ENCODE data around the gene LRP5. TPM values are rescaled to one million over a fixed set of nuclear protein-coding genes. Genes with fewer than 3 reads are reported as not detected.

The LRP5 gene
- total RNA-seq, 2 experiments from 2014 or later, result 10.5 to 15.3 TPM

DNA sequence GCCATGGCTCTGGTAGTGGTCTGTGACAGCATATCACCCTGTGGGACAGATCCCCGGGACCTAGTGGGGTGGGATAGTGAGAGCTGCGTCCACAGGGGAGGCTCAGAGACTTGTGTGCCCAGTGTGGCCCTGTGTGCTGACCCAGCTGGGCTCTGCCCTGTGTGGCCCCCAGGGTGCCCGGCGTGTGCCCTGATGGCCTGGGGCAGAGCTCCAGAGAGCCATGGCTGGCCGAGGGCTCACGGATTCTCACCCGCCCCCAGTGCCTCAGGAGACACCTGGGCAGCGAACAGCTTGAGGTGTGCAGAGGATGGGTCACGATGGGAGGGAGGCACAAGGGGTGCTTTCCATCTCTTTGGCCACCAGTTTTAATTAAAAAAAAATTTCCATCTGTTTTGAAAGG is 11.8 kb downstream of the LRP5 start:
- no peak overlapping the region for H3K4me3 Mint-ChIP-seq
- POLR2A ChIA-PET, result no interaction called here

DNA sequence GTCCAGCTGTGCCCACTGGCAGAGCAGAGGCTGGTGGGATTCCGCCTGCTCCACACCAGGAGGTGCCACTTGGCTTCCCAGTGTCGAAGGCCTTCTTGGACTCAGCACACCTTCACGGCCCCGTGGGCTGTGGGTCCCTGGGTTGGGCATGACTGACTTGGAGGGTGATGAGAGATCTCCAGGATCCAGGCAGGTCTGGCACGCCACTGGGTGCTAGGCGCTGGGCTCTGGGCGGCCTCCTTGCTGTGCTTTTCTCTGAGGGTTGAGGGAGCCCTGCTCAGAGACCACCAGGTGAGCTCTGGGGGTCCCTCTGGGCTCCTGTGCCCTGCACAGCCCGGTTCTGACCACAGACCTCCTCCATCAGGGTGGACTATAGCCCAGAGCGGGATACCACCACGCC is 12.3 kb downstream of the LRP5 start:
- ChIA-PET POLR2A (no interaction called here), CTCF (no interaction called here)
- no peak for DNase-seq

More for the DNA sequence above, 11.8 kb downstream of the LRP5 start:
- Mint-ChIP-seq H3K27ac (no peak overlapping the region), H3K9me3 (no peaks in the 10 kb centered on the region), H3K27me3 (no peaks in the 10 kb centered on the region), H3K4me1 (ENCODE audit: low read depth) (peaks cover 20% of the 10 kb centered on the region), H3K36me3 (ENCODE audit: low read depth) (no peaks in the 10 kb centered on the region)
- TF ChIP-seq, protein P1, sequence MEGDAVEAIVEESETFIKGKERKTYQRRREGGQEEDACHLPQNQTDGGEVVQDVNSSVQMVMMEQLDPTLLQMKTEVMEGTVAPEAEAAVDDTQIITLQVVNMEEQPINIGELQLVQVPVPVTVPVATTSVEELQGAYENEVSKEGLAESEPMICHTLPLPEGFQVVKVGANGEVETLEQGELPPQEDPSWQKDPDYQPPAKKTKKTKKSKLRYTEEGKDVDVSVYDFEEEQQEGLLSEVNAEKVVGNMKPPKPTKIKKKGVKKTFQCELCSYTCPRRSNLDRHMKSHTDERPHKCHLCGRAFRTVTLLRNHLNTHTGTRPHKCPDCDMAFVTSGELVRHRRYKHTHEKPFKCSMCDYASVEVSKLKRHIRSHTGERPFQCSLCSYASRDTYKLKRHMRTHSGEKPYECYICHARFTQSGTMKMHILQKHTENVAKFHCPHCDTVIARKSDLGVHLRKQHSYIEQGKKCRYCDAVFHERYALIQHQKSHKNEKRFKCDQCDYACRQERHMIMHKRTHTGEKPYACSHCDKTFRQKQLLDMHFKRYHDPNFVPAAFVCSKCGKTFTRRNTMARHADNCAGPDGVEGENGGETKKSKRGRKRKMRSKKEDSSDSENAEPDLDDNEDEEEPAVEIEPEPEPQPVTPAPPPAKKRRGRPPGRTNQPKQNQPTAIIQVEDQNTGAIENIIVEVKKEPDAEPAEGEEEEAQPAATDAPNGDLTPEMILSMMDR (IDR thresholded peaks at IDR 0.05), result no peak
- CTCF ChIA-PET, result no interaction called here
- DNase-seq (no peak), ATAC-seq (no peak)
- intact Hi-C loops (cut with micrococcal nuclease), result no loop called here

DNA sequence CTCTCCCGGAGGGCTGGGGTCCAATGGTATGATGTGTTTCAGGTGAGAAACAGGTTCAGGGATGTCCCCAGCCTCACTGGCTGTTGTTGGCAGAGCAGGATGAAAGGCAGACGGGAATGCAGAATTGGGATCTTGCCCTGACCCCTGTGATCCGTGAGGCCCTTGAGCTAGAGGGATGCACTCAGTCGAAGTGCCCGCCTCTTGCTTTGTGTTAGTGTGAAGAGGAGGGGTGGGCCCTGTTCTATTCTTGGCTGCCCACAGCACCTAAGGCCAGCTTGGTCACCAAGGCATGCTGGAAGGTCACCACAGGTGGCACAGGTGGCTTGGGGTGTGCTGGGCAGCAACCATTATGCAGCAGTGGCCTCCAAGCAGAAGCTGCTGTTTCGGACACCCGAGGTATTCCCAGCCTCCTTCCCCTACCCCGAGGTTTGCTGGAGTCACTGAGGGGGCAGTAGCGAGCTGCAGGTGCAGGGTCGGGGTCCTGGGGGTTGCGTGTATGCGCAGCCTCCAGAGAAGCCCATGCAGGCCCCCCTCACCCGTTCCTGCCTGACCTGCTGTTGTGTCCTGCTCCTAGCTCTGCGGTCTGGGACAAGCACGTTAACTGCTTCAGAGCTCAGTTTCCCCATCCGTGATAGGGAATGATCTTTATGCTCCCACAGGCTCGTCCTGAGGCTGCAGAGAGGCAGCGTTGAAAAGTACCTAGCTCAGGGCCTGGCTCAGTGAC is 13.0 kb downstream of the LRP5 start:
- H3K4me3 Mint-ChIP-seq, result no peak overlapping the region
- H3K4me1 Mint-ChIP-seq (ENCODE audit: low read depth), result peaks cover 29% of the 10 kb centered on the region
- CTCF ChIA-PET, result no interaction called here
- DNase-seq (no peak), ATAC-seq (no peak)
- no peaks in the 10 kb centered on the region for H3K9me3 Mint-ChIP-seq
- H3K36me3 Mint-ChIP-seq (ENCODE audit: low read depth), result no peaks in the 10 kb centered on the region
- POLR2A ChIA-PET, result no interaction called here
- no peak overlapping the region for H3K27ac Mint-ChIP-seq
- no peaks in the 10 kb centered on the region for H3K27me3 Mint-ChIP-seq
- TF ChIP-seq, protein P1 (IDR thresholded peaks at IDR 0.05), result no peak
- intact Hi-C loops (cut with micrococcal nuclease), result no loop called here

More for the DNA sequence above, 12.3 kb downstream of the LRP5 start:
- Mint-ChIP-seq H3K27ac (no peak overlapping the region), H3K36me3 (ENCODE audit: low read depth) (no peaks in the 10 kb centered on the region), H3K4me1 (ENCODE audit: low read depth) (peaks cover 23% of the 10 kb centered on the region), H3K9me3 (no peaks in the 10 kb centered on the region), H3K4me3 (no peak overlapping the region), H3K27me3 (no peaks in the 10 kb centered on the region)
- intact Hi-C loops (cut with micrococcal nuclease), result no loop called here
- TF ChIP-seq, protein P1 (IDR thresholded peaks at IDR 0.05), result no peak
- no peak for ATAC-seq

DNA sequence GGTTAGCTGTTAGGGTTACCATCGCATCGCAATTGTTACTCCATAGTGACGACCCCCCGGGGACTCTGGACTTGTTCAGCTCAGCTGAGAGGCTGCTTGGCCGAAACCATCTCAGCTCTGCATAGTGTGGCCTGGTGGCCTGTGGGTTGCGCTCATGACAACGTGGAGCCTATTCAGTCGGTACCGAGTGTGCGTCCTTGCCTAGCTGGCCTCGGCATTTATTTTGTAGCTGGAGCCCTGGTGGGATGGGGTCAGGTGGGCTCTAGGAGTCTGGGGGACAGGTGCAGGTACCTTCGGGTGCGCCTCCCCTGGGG is 13.5 kb downstream of the LRP5 start:
- ChIA-PET CTCF (no interaction called here), POLR2A (no interaction called here)
- Mint-ChIP-seq H3K4me3 (no peak overlapping the region), H3K36me3 (ENCODE audit: low read depth) (no peaks in the 10 kb centered on the region), H3K27me3 (no peaks in the 10 kb centered on the region), H3K27ac (no peak overlapping the region), H3K9me3 (no peaks in the 10 kb centered on the region), H3K4me1 (ENCODE audit: low read depth) (peaks cover 34% of the 10 kb centered on the region)
- TF ChIP-seq, protein P1 (IDR thresholded peaks at IDR 0.05), result no peak
- ATAC-seq, result no peak
- intact Hi-C loops (cut with micrococcal nuclease), result no loop called here
- no peak for DNase-seq

DNA sequence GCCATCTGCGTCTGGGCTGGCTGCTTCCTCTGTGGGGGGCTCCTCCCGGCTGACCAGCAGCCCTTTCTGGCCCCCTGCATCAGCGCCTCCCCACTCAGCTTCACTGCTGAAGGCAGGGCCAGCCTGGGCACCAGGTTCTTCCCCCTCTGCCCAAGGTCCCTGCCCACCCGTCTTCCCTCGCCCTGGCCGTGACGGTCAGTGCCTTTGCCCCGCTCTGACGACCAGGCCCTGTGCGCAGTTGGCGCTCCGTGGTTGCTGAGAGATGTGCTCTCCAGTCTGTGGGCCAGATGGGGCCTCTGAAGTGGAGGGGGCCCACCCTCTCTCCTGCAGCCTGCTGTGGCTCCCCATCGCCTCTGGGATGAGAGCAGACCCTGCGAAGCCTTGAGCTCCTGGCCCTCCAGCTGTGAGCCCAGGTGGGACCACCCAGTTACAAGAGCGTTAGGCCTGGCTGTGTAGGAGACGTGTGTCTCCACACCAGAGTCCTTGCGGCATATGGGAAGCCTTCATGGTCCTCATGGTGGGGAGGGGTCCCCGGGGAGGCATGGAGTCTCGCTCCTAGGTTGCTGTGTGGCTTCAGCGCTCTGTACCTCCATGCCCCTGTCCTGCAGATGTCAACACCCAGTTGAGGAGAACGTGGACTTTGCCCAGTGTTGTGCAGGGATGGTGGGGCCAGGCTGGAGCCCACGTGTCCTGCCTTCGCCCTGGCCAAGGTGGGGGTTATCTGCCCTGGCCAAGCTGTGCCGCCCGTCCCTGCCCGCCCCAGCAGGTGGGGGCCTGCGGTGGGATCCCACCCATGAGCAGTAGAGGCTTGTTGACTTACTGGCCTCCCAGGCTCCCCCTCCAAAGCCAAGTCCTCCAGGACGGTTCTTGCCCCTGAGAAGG is 14.2 kb downstream of the LRP5 start:
- intact Hi-C loops (cut with micrococcal nuclease), result no loop called here
- DNase-seq (no peak), ATAC-seq (no peak)
- Mint-ChIP-seq H3K4me1 (ENCODE audit: low read depth) (peaks cover 41% of the 10 kb centered on the region), H3K9me3 (no peaks in the 10 kb centered on the region), H3K36me3 (ENCODE audit: low read depth) (no peaks in the 10 kb centered on the region), H3K27me3 (no peaks in the 10 kb centered on the region), H3K4me3 (no peak overlapping the region), H3K27ac (no peak overlapping the region)
- ChIA-PET CTCF (interaction anchor here (1.1 kb wide), 1 partner anchor 12 kb away, joined by 3 read pairs; no protein-coding TSS in a partner anchor), POLR2A (no interaction called here)
- TF ChIP-seq, protein P1 (IDR thresholded peaks at IDR 0.05), result no peak
